Colonic mucosa (tissue), 4 donors: ENCODE results near the gene ZBTB20. TPM values are rescaled to one million over a fixed set of nuclear protein-coding genes. Genes with fewer than 3 reads are reported as not detected.

Experiments used
- DNase-seq: peaks from one replicate; pipeline ENCODE4 v3.0.0-alpha.2; 2020
- H3K27ac ChIP-seq: fragments of 200-600 bp; one replicate; pipeline ENCODE4 v1.8.0; 2021
- H3K27me3 ChIP-seq: fragments of 200-600 bp; one replicate; pipeline ENCODE4 v1.8.0; 2021
- H3K36me3 ChIP-seq: fragments of 200-600 bp; one replicate; pipeline ENCODE4 v1.8.0; 2021
- H3K4me1 ChIP-seq: fragments of 200-600 bp; one replicate; pipeline ENCODE4 v1.8.0; 2021; ENCODE audit warnings: mild to moderate bottlenecking
- H3K4me3 ChIP-seq: fragments of 200-600 bp; one replicate; pipeline ENCODE4 v1.8.0; 2021
- H3K9ac ChIP-seq, 2 donors: one replicate each; pipeline ENCODE4 v1.7.0; 2013; ENCODE audit warnings: control low read depth in 2 of 2, low read depth in 2 of 2, low read length in 2 of 2
- H3K9me3 ChIP-seq: fragments of 200-600 bp; one replicate; pipeline ENCODE4 v1.8.0; 2021
- CTCF ChIP-seq: fragments of 200-600 bp; IDR thresholded peaks from one replicate; pipeline ENCODE4 v1.8.0; 2022; ENCODE audit warnings: antibody characterized with exemption, mild to moderate bottlenecking
- intact Hi-C: fragments of 100-400 bp; cut with DNase I; formaldehyde crosslinking; loops from one replicate; pipeline ENCODE4 v1.14.1; 2022
- microRNA-seq: library from miRNA; unstranded; fragments of <30 nt; microRNA quantifications from one replicate; pipeline ENCODE4, GENCODE V29; 2019
- total RNA-seq, 2 donors: library from RNA; stranded (reverse); fragmentation: NEBNext Ultra II Directional in 1 of 2; extraction: Animal tissue kit (Norgen Biotek cat#: 25700) in 1 of 2; gene quantifications; one replicate each; pipeline ENCODE4 v1.2.1, GENCODE V29; 2021
- donor health status: healthy.
- donor health status: DM: no; HTN: no; CAD: no.
- donor health status: DM: no; HTN: no; CAD: no.

ZBTB20 gene
- total RNA-seq, 2 donors from 2014 or later: 12.7 to 21.2 TPM

- no peaks in the 10 kb centered on the region for H3K4me1 ChIP-seq
- H3K9me3 ChIP-seq: no peaks in the 10 kb centered on the region
- no peak overlapping the region for H3K27ac ChIP-seq
- H3K36me3 ChIP-seq: no peaks in the 10 kb centered on the region
- no peak overlapping the region for H3K9ac ChIP-seq
- no peak overlapping the region for H3K4me3 ChIP-seq
- no peak for TF ChIP-seq CTCF
- no peak for DNase-seq
- no peaks in the 10 kb centered on the region for H3K27me3 ChIP-seq
- intact Hi-C loops: no loop called here
These were observed 860.8 kb downstream of the ZBTB20 start for GRCh38 chr3:114286266-114286665.

GRCh38 chr3:114285648-114286230, 861.3 kb downstream of the ZBTB20 start:
- H3K27ac ChIP-seq: no peak overlapping the region
- TF ChIP-seq CTCF: no peak
- intact Hi-C loops: no loop called here
- no peaks in the 10 kb centered on the region for H3K4me1 ChIP-seq
- no peak overlapping the region for H3K9ac ChIP-seq
- H3K9me3 ChIP-seq: no peaks in the 10 kb centered on the region
- DNase-seq: no peak
- no peaks in the 10 kb centered on the region for H3K36me3 ChIP-seq
- H3K4me3 ChIP-seq: no peak overlapping the region
- H3K27me3 ChIP-seq: no peaks in the 10 kb centered on the region

- H3K9ac ChIP-seq: no peak overlapping the region
- H3K36me3 ChIP-seq: no peaks in the 10 kb centered on the region
- H3K4me1 ChIP-seq: no peaks in the 10 kb centered on the region
- H3K9me3 ChIP-seq: no peaks in the 10 kb centered on the region
- no peak for TF ChIP-seq CTCF
- H3K4me3 ChIP-seq: no peak overlapping the region
- no peaks in the 10 kb centered on the region for H3K27me3 ChIP-seq
- H3K27ac ChIP-seq: no peak overlapping the region
- DNase-seq: no peak
- intact Hi-C loops: no loop called here
These were observed 862.4 kb downstream of the ZBTB20 start for GRCh38 chr3:114284644-114285043.

Small RNA genes lying within 50 kb of the gene (microRNA-seq; reads per million reads assigned to microRNA genes)
- gene MIR4796: 2.8 reads per million
